ENCODE results near the gene MAP9. TPM values are rescaled to one million over a fixed set of nuclear protein-coding genes. Genes with fewer than 3 reads are reported as not detected.

Gene MAP9
- total and polyA plus RNA-seq, 2 donors from 2014 or later, result 6.2 to 20.1 TPM

- FAIRE-seq, result no peak
- Histone ChIP-seq H3K36me3 (ENCODE audit: control insufficient read depth in 2 of 3, insufficient read depth in 3 of 3, low read length in 3 of 3) (no peaks in the 10 kb centered on the region), H3K4me1 (ENCODE audit: control insufficient read depth in 2 of 3, insufficient read depth in 2 of 3, low read depth in 1 of 3, low read length in 3 of 3) (no peaks in the 10 kb centered on the region), H3K27ac (ENCODE audit: low read depth in 2 of 2, low read length in 2 of 2) (no peak overlapping the region), H3K9ac (ENCODE audit: low read length in 3 of 3) (no peak overlapping the region), H3K4me3 (ENCODE audit: low read length in 3 of 3) (no peak overlapping the region), H3K27me3 (ENCODE audit: control insufficient read depth, insufficient read depth, low read length) (no peaks in the 10 kb centered on the region), H3K9me3 (ENCODE audit: control insufficient read depth in 2 of 3, insufficient read depth in 1 of 3, low read length in 3 of 3) (peaks cover 0 to 20% (median 3%) of the 10 kb centered on the region in 3 donors)
- TF ChIP-seq CTCF (IDR thresholded peaks at IDR 0.05; ENCODE audit: borderline replicate concordance, extremely low read depth, insufficient read depth), result no peak
- intact Hi-C loops (cut with DNase I), result no loop called here
- no peak for DNase-seq
These were observed 38.6 kb downstream of the MAP9 start for GRCh38 chr4:155338196-155338595.

- intact Hi-C loops (cut with DNase I), result no loop called here
- Histone ChIP-seq H3K36me3 (ENCODE audit: control insufficient read depth in 2 of 3, insufficient read depth in 3 of 3, low read length in 3 of 3) (no peaks in the 10 kb centered on the region), H3K27ac (ENCODE audit: low read depth in 2 of 2, low read length in 2 of 2) (no peak overlapping the region), H3K4me1 (ENCODE audit: control insufficient read depth in 2 of 3, insufficient read depth in 2 of 3, low read depth in 1 of 3, low read length in 3 of 3) (no peaks in the 10 kb centered on the region), H3K9me3 (ENCODE audit: control insufficient read depth in 2 of 3, insufficient read depth in 1 of 3, low read length in 3 of 3) (peaks cover 0 to 20% (median 3%) of the 10 kb centered on the region in 3 donors), H3K27me3 (ENCODE audit: control insufficient read depth, insufficient read depth, low read length) (no peaks in the 10 kb centered on the region), H3K4me3 (ENCODE audit: low read length in 3 of 3) (no peak overlapping the region), H3K9ac (ENCODE audit: low read length in 3 of 3) (no peak overlapping the region)
- TF ChIP-seq CTCF (IDR thresholded peaks at IDR 0.05; ENCODE audit: borderline replicate concordance, extremely low read depth, insufficient read depth), result no peak
- no peak for FAIRE-seq
- DNase-seq, result no peak
These were observed 40.5 kb downstream of the MAP9 start for GRCh38 chr4:155336242-155336641.

- TF ChIP-seq CTCF (IDR thresholded peaks at IDR 0.05; ENCODE audit: borderline replicate concordance, extremely low read depth, insufficient read depth), result no peak
- Histone ChIP-seq H3K27ac (ENCODE audit: low read depth in 2 of 2, low read length in 2 of 2) (no peak overlapping the region), H3K4me1 (ENCODE audit: control insufficient read depth in 2 of 3, insufficient read depth in 2 of 3, low read depth in 1 of 3, low read length in 3 of 3) (no peaks in the 10 kb centered on the region), H3K9ac (ENCODE audit: low read length in 3 of 3) (no peak overlapping the region), H3K4me3 (ENCODE audit: low read length in 3 of 3) (no peak overlapping the region), H3K27me3 (ENCODE audit: control insufficient read depth, insufficient read depth, low read length) (no peaks in the 10 kb centered on the region), H3K36me3 (ENCODE audit: control insufficient read depth in 2 of 3, insufficient read depth in 3 of 3, low read length in 3 of 3) (no peaks in the 10 kb centered on the region), H3K9me3 (ENCODE audit: control insufficient read depth in 2 of 3, insufficient read depth in 1 of 3, low read length in 3 of 3) (peaks cover 0 to 1% (median 0%) of the 10 kb centered on the region in 3 donors)
- DNase-seq (no peak), FAIRE-seq (no peak)
- intact Hi-C loops (cut with DNase I), result no loop called here
These were observed 45.3 kb downstream of the MAP9 start for GRCh38 chr4:155331478-155331877.

- FAIRE-seq (no peak), DNase-seq (no peak)
- Histone ChIP-seq H3K27ac (ENCODE audit: low read depth in 2 of 2, low read length in 2 of 2) (no peak overlapping the region), H3K9ac (ENCODE audit: low read length in 3 of 3) (no peak overlapping the region), H3K27me3 (ENCODE audit: control insufficient read depth, insufficient read depth, low read length) (no peaks in the 10 kb centered on the region), H3K4me3 (ENCODE audit: low read length in 3 of 3) (no peak overlapping the region), H3K9me3 (ENCODE audit: control insufficient read depth in 2 of 3, insufficient read depth in 1 of 3, low read length in 3 of 3) (no peaks in the 10 kb centered on the region), H3K36me3 (ENCODE audit: control insufficient read depth in 2 of 3, insufficient read depth in 3 of 3, low read length in 3 of 3) (no peaks in the 10 kb centered on the region), H3K4me1 (ENCODE audit: control insufficient read depth in 2 of 3, insufficient read depth in 2 of 3, low read depth in 1 of 3, low read length in 3 of 3) (no peaks in the 10 kb centered on the region)
- no peak for TF ChIP-seq CTCF (IDR thresholded peaks at IDR 0.05; ENCODE audit: borderline replicate concordance, extremely low read depth, insufficient read depth)
- intact Hi-C loops (cut with DNase I), result no loop called here
These were observed 54.0 kb downstream of the MAP9 start for GRCh38 chr4:155322782-155323181.

All from kidney (tissue), 14 donors.